NCI-H187 (cell line): ENCODE data around the gene ANXA2.
"Not testable (repeated sequence)": the region's sequence is repeated elsewhere in the genome, so short reads cannot be mapped to it uniquely, and the experiment has no call there.

ENCODE experiments used
- DNase-seq, 2 experiments: peaks; one replicate each; lab custom pipeline; 2025; lab: John Stamatoyannopoulos, UW

The ANXA2 gene

DNA sequence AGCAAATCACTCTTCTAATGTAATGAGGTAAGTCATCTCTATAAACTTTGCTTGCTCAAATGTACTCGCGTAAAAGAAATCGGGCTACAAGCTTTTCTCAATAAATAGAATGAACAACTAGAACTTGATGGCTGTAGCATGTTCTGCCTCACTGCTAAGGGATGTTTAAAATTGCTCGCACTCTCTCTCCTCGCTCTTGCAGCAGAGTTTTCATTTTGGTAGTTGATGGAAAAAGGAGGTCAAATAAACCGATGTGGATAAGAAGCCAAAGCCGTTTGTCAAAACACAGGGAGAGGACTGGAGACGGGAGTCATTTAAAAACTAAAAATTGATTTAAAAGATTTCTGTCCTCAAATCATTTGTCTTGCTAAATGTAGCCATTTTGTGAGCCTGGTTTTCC, 53.3 kb downstream of the ANXA2 start:
- DNase-seq: no peak

DNA sequence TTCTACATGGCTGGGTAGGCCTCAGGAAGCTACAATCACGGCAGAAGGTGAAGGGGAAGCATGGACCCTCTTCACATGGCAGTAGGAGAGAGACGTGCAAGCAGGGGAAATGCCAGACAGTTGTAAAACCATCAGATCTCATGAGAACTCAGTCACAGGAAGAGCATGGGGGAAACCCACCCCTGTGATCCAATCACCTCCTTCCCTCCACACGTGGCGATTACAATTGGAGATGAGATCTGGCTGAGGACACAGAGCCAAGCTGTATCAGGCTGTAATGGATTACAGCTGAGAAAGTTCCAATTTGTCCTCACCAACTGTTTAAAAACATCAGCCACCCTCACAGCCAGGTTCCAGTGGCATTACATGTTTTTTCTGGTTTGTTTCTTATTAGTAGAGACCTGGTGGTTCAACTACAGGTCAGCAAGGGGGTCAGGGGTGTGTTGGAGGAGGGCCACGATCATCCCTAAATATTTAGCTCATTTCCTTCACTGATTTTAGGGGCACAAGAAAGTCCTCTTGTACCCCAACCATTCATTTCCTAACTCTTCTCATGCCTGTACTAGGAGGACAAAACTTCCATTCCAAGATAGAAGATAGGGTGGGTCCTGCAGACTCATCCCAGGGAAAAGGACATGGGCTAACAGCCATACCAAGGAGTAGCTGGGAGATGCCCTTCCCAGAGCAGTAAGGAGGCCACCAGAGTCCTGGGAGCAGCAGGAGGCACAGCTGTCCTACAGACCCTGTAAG, 54.4 kb downstream of the ANXA2 start:
- DNase-seq: no peak

DNA sequence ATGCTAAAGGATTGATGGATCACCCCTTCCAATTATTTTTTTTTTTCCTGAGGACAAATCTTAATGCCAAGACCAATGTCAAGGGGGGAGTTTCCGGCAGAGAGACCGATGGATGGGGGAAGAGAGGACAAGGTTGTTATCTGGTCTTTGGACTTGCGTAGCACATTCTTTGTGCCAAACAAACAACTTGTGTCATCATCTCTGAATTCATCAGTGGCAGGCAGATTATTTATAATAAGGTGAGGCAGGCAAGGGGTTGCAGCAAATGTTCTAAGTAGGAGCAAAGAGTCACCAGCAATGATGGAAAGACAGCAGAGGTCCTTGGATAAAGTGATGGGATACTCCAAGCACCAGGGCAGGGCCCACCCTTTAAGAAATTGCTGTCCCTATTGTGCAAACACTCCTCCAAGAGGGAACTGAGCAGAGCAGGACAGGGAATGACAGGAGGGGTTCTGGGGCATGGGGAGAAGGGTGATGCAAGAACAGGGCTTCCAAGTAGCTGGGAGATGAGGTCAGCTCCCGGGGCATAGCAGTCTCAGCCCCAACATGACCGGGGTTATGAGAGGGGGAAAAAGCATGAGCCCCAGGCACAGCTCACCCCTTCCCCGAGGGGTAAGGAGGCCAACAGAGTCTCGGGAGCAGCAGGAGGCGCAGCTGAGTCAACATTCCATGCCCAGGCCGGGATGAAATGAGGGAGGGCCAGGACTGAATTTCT, 57.4 kb downstream of the ANXA2 start:
- DNase-seq: no peak

DNA sequence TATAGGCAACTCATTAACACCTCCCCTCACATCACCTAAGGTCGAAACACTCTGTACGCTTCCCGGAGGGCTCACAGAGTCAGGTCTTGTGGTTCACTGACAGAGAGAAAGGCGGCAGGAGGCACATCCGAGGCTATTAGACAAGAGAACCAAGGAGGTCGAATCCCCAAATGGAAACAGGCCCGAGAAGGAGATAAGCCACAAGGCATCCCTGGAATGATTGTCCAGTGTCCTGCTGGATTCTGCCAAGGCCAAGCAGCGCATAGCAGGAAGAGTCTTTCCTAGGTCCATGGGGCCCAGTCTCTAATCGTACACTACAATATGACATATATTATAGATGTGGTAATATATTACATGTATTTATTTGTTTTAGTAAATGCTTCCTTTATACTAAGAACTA, 58.5 kb downstream of the ANXA2 start:
- DNase-seq: no peak

DNA sequence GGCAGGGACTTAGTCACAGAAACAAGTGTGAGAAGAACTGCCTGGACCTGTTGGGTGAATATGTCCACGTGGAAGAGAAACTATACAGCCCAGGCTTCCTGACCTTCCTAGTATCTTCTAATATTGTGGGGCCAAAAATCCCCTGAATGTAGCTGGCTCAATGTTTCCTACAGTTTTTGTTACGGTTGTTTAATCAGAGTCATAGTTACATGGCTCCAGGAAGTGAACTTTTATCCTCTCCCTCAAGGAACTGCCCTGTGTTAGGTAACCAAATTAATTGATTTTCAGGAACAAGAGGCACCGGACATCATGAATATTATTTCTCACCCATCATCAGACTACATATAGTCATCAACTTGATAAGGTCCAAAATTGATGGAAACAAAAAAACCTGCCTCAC, 59.0 kb downstream of the ANXA2 start:
- DNase-seq: no peak

DNA sequence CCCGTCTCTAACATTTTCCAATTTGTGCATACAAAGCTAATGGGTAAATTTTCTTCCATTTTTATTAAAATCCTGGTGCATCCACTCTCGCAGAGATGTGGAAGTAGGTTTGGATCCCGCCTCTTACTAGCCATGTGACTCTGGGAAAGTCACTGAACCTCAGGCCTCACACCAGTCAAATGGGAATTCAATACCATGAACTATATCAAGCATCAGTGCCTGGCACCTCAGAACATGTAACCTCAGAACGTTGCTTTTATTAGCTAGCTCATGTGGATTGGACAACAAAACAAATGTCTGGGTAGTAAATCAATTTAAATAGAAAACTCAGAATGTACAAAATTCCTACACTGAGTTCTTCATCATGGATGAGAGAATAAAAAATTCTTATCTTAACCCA, 60.7 kb downstream of the ANXA2 start:
- no peak for DNase-seq

DNA sequence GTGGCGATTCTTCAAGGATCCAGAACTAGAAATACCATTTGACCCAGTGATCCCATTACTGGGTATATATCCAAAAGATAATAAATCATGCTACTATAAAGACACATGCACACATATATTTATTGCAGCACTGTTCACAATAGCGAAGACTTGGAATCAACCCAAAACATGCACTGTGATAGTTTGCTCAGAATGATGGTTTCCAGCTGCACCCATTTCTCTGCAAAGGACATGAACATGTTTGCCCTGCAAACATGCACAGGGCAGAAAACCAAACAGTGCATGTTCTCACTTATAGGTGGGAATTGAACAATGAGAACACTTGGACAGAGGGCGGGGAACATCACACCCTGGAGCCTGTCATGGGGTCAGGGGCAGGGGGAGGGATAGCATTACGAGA, 62.5 kb downstream of the ANXA2 start:
- DNase-seq: not testable (repeated sequence)

DNA sequence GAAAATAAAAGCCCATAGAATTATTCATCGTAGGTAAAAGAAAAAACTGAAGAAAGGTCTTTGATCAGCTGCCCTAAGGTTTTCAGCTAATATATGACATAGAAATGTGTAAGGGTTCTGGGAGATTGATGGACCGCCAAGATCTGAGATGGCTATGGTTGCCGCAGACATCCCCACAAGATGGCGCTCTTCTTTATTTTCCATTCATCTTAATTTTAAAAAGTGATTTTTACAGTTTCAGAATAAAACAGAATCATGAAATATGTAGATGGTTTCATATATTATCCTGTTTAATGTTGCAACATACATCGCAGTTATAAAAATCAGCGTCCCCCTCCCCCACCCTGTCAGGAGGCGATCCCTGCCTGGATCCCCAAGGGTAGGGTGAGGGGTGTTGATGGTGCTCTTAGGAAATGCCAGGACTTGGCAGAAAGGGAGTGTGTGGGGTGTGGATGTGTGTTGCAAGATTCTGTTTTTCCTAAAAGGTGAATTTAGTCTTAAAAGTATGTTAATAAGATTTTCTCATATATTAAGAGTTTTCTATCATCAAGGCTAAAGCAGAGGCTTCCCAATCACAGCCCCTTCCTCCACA, 68.8 kb downstream of the ANXA2 start:
- DNase-seq: no peak

DNA sequence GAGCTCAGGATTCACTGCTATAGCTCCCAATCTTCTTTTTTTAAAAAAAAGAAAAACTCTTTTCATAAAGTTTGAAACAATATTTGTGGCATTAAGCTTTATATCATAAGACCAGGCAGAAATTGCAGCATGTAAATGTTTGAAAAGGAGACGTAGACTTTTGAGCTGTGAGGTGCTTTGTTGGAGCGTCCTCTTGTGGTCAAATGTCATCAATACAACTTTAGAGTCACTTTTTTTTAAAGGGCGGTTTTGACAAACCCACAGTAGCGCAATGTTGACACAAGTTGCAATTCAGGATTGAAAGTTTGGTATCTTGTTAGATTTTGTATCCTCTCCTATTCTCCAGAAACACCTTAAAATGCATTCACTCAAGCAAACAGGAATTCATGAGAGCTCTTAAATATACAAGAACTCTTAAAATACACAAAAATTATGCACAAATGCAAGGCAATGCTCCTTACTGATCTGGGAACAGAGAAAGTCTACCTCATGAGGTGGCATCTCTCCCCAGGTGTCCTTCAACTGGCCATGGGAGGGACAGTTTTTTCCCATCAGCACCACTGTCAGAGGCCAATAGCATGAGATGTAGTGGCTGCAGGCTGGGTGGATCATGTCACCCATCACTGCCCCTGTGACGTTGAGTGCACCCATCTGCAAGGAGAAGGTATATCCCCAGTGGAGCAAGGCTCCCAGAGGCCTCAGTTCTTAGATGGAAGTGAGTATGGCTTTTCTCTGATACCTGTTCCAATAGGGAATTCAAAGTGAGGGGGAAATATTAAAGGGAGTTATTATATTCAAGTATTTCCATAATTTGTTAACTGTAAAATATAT, 70.7 kb downstream of the ANXA2 start:
- no peak for DNase-seq

DNA sequence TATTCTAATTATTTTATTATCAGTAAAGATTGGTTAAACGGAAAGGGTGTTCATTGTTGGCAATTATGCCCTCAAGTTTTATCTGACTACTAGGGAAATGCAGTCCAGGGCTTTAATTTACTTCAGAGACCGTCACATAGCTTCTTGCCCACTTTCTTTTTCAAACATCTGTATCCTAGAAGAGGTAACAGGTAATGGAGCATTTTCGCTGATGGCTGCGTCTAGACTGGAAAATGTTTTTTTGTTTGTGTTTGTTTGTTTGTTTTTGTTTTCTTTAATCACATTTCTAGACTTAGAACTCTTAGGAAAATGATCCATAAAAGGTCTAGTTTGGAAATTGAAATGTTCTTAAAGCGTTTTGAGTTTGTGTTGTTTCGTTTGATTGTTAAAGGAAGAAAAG, 71.4 kb downstream of the ANXA2 start:
- DNase-seq: no peak

DNA sequence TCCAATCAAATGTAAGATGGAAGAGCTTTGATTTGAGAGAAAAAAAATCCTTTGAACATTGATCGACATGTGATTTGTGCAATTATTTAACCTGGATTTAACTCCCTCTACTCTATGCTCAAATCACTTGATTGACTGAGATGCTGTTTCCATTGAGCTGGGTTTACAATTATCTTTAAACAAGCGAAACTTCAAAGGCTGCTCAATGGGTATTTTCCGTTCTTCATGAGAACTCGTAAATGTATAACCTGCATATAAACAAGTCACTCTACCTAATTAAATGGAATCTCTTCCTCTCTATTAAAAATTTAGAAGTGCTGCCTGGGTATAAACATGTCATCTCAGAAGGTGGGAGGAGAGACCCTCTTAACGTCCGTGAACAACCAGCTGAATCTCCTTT, 71.9 kb downstream of the ANXA2 start:
- no peak for DNase-seq

DNA sequence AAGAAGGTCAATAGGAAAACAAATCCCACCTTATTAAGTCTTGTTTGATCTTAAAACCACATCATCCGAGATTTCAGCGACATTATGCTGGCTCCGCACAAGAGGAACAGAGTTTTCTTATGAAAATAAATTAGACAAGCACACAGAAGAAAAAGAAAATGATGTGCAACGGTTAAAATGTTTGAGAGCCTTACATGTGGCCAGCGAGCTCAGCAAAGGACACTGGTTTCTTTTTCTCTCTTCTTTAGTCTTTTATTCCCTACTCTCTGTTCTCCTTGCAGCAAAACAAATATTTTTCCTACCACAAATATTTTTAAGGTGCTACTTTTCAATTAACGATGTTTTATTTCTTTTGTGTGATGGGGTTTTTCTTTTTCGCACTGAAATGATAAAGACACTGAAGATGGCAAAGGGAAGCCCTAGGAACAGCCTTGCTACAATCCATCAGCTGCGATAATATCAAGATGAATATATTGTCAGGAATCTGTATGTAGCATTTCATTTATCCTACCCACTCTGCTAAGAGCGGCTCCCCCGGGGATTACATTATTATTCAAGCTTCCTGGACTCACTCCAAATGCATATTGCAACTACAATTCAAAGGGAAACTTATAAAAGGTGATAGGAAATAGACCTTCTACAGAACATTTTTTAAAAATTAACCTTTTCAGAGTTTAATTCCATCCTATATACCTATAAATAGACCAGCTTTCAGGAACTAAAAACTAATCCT, 72.9 kb downstream of the ANXA2 start:
- peak in 1 of 2 experiments; percentile 15 for DNase-seq

DNA sequence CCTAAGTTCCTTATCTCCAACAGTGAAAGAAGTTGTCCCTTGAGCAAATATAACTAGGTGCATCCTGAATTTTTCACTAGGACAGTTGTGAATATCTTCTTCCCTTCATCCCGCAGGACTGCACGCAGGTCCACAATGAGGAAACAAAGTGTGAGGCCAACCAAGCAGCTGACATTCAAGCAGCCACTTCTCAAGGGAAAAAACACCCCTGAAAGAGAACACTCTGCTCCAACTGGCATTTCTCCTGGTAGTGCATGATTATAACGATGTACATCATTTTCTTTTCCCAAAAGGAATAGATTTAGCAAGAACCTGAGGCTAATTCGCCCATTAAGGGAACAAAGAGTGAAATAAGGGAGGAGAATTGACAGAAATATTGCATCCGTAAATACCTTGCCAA, 74.5 kb downstream of the ANXA2 start:
- DNase-seq: no peak

DNA sequence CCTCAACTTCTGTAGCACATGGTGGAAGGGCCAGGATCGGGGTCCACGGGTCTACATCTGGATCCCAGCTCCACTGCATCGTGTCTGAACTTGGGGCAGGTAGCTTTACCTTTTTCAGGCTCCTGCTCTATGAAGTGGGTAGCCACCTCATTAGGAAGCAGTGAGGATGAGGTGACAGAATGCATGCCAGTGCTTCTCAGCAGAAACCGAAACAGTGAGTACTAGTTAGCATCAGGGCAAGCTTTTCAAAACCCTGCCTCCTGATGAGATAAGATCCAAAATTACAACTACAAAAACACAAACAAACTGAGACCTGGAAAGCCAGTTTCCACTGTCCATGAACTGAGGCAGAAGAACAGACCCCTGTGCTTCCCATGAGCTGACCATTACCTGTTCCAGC, 77.4 kb downstream of the ANXA2 start:
- DNase-seq: no peak

DNA sequence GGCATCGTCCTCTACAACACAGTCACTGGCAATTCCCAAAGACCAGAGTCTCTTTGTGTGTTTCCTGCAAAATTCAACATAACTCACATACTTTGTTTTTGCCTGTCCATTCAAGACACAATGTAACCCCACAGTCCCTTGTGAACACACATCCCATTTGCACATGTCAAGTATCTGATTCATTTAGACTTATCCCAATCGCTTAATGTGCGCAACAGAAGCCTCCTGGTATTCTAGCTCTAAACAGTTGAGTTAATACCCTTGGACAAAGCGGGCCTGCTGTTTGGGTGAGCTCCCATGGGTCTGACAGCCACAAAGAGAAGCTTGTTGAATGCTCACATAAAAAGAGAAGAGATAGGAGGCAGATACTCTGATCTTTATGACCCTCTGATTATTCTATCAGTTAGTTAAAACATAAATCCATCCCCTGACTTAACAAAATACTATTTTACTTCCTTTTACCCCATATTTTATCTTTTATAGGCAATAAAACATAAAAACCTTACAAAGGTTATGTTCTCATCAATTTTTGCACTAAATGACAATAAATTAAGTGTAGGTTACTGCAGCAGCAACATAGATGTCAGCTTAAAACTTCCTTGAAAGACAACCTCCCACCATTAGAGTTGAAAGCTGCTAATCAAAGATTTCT, 79.4 kb downstream of the ANXA2 start:
- DNase-seq: no peak

DNA sequence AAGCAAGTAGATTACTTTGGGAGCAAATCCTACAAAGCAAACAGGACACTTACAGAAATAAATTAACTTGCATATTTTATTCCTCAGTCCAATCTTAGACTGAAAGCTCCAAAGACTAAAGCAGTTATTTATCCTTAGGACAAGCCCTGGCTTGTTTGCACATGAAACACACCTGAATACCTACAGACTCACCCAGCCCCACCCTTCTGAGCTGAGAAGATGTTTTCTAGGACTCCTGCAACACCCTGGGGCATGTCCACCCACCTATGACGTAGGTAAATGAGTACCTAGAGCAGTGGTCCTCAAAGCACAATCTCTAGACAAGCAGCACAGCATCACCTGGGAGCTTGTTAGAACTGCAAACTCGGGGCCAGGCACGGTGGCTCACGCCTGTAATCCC, 80.8 kb downstream of the ANXA2 start:
- no peak for DNase-seq

DNA sequence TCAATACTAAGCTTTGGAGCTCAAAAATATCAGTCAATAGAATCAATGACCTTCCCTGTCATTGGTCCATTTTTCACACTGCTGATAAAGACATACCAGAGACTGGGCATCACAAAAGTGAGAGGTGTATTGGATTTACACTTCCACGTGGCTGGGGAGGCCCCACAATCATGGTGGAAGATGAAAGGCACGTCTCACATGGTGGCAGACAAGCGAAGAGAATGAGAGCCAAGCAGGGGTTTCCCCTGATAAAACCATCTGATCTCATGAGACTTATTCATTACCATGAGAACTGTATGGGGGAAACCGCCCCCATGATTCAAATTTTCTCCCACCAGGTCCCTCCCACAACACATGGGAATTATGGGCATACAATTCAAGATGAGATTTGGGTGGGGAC, 81.9 kb downstream of the ANXA2 start:
- DNase-seq: no peak

DNA sequence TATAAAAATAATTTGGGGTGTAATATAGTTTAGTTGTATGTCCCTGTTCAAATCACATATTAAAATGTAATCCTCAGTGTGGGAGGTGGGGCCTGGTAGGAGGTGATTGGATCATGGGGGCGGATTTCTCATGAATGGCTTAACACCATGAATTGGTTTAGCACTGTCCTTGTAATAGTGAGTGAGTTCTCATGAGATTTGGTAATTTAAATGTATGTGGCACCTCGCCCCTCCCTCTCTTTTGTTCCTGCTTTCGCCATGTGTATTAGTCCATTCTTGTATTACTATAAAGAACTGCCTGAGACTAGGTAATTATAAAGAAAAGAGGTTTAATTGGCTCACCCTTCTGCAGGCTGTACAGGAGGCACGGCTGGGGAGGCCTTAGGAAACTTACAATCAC, 83.9 kb downstream of the ANXA2 start:
- DNase-seq: no peak

DNA sequence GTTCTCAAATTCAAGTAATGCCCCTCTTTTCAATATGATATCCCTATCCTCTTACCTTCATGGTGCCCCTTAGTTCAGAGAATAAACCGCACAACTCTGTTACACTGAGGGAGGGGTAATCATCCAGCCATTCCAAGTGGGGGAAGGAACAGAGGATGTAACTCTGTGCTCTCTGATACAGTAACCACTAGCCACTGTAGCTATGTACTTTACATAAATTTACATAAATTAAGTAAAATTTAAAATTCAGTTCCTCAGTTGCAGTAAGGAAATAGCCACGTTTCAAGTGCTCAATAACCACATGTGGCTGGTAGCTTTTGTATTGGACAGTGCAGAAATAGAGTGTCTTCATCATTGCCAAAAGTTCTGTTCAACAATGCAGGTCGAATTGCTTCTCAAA, 90.8 kb downstream of the ANXA2 start:
- DNase-seq: no peak

DNA sequence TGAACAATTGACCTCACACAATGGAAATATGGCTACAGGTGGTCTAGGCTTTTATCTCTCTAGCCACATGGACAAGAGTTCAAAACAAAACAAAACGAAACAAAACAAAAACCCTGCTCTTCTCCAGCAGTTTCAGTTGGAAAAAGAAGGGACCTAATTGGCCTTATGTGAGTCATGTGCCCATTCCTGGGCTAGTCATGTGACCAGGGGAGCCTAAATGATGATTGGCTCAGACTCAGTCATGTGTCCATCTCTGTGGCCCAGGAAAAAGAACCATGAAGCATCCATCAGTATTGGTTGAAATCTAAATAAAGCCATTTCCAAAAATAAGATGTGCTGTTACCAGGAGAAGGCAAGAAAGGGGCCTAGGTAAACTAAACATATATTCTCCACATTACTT, 96.8 kb downstream of the ANXA2 start:
- DNase-seq: no peak

DNA sequence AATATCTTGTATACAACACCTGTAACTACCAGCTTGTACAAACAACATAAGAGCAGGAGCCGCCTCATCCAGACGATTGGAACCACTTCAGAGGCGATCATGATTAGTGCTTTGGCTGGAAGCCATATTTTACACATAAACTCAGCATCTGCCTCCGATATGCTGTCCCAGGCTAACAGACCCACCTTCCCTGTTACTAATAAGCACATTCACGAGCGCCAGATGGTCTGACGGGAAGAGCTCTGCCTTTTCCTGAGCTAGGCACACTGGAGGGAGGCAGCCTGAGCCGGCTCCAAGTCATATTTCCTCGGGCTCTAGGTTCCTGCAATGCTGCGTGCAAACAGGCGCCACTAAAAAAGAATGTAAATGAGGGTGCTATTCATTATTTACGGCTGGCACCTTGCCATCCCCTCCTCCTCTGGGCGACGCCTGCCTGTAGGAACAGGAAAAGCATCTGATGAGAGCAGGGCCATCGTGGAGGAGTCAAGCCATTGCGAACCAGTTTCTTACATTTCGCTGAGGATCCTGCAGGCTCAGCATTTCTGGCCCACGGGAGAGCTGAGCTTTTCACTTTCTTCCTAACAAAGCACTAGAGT, 98.2 kb downstream of the ANXA2 start:
- DNase-seq: peak; percentile 65 to 70
